Right lobe of liver (tissue), 6 donors: ENCODE results near the gene UNC5C. TPM values are rescaled to one million over a fixed set of nuclear protein-coding genes. Genes with fewer than 3 reads are reported as not detected.

Experiments used
- ATAC-seq, 4 donors: fragments of 200-7000 bp; cut with Tn5 transposase; one replicate each; pipeline ENCODE4 v1.9.1; 2020; ENCODE audit warnings: mild to moderate bottlenecking in 4 of 4, moderate library complexity in 4 of 4
- DNase-seq, 3 donors: peaks; one replicate each; pipeline ENCODE4 v3.0.0-alpha.2; 2020
- H3K27ac ChIP-seq, 3 donors: fragments of 200-600 bp; one replicate each; pipeline ENCODE4 v1.8.0; 2022
- H3K27me3 ChIP-seq, 2 donors: fragments of 200-600 bp; one replicate each; pipeline ENCODE4 v1.8.0; 2022
- H3K36me3 ChIP-seq, 4 donors: fragments of 200-600 bp; sonication (generic) in 1 of 4; one replicate each; pipeline versions ENCODE4 v1.5.1 to v1.8.0; 2017 to 2022; ENCODE audit warnings: control low read depth in 1 of 4
- H3K4me1 ChIP-seq, 4 donors: fragments of 200-600 bp; sonication (generic) in 1 of 4; one replicate each; pipeline versions ENCODE4 v1.5.1 to v1.8.0; 2017 to 2022; ENCODE audit warnings: control low read depth in 1 of 4
- H3K4me3 ChIP-seq, 3 donors: fragments of 200-600 bp; one replicate each; pipeline ENCODE4 v1.8.0; 2022
- H3K9me3 ChIP-seq, 4 donors: fragments of 200-600 bp; sonication (generic) in 1 of 4; one replicate each; pipeline versions ENCODE4 v1.5.1 to v1.8.0; 2017 to 2022; ENCODE audit warnings: control low read depth in 1 of 4
- CTCF ChIP-seq, 4 donors: fragments of 200-600 bp in 3 of 4; fragments of 450-650 bp in 1 of 4; IDR thresholded peaks; one replicate each; pipeline versions ENCODE4 v1.5.1 to v1.8.0; 2016 to 2022; ENCODE audit warnings: antibody characterized with exemption in 4 of 4, mild to moderate bottlenecking in 2 of 4
- POLR2A ChIP-seq: fragments of 450-650 bp; IDR thresholded peaks from one replicate; pipeline ENCODE4 v1.6.1; 2017; ENCODE audit warnings: antibody characterized with exemption, mild to moderate bottlenecking
- WGBS: methylation state at CpG from one replicate; pipeline ENCODE4 v1.1.6; 2018; ENCODE audit warnings: low coverage, low lambda C conversion rate; ENCODE audit not compliant: insufficient coverage; ENCODE audit errors: missing lambda C conversion rate; 5-methylcytosine and 5-hydroxymethylcytosine counted together
- intact Hi-C, 2 donors: fragments of 100-400 bp; cut with DNase I; formaldehyde crosslinking; loops; one replicate each; pipeline versions ENCODE4 v1.11.2 to v1.14.1; 2022
- total RNA-seq, 6 experiments: library from RNA; depleted of rRNA in 2 of 6; stranded (reverse); fragments of >200 nt in 2 of 6; fragmentation: NEBNext Ultra II Directional in 3 of 6; extraction: Animal tissue kit (Norgen Biotek cat#: 25700) in 3 of 6; gene quantifications; one replicate each; pipeline versions ENCODE4 v1.1.0 to v1.2.4, GENCODE V29; 2016 to 2023
- donor health status: DM: no; HTN: yes; CAD: no.
- donor health status: DM: no; HTN: no; CAD: no.
- donor health status: DM: no; HTN: no; CAD: no.
- donor health status: DM: no; HTN: yes; CAD: no.
- donor health status: DM: no; HTN: yes; CAD: no.

UNC5C gene
- total RNA-seq, 6 experiments from 2014 or later = 0.50 to 0.71 (median 0.63) TPM

GRCh38 chr4:95268819-95269565 lies 279.8 kb downstream of the UNC5C start:
- no peaks in the 10 kb centered on the region for H3K27me3 ChIP-seq
- WGBS = 32% methylated on average over 4 of the region's 7 CpGs
- TF ChIP-seq POLR2A (no peak), CTCF (IDR thresholded peaks at IDR 0.05) (no peak)
- H3K9me3 ChIP-seq = no peaks in the 10 kb centered on the region
- H3K36me3 ChIP-seq = no peaks in the 10 kb centered on the region
- H3K4me3 ChIP-seq = no peak overlapping the region
- no peak overlapping the region for H3K27ac ChIP-seq
- no peaks in the 10 kb centered on the region for H3K4me1 ChIP-seq
- intact Hi-C loops = no loop called here
- ATAC-seq (no peak), DNase-seq (no peak)

GRCh38 chr4:95267081-95267480 lies 281.7 kb downstream of the UNC5C start:
- Histone ChIP-seq H3K27me3 (no peaks in the 10 kb centered on the region), H3K36me3 (no peaks in the 10 kb centered on the region), H3K4me3 (no peak overlapping the region), H3K9me3 (no peaks in the 10 kb centered on the region), H3K4me1 (no peaks in the 10 kb centered on the region), H3K27ac (no peak overlapping the region)
- DNase-seq (no peak), ATAC-seq (no peak)
- TF ChIP-seq CTCF (IDR thresholded peaks at IDR 0.05) (no peak), POLR2A (no peak)
- intact Hi-C loops = no loop called here

GRCh38 chr4:95265814-95266740 lies 282.7 kb downstream of the UNC5C start:
- Histone ChIP-seq H3K27me3 (no peaks in the 10 kb centered on the region), H3K4me1 (no peaks in the 10 kb centered on the region), H3K4me3 (no peak overlapping the region), H3K36me3 (no peaks in the 10 kb centered on the region), H3K27ac (no peak overlapping the region), H3K9me3 (no peaks in the 10 kb centered on the region)
- intact Hi-C loops = no loop called here
- TF ChIP-seq CTCF (IDR thresholded peaks at IDR 0.05) (no peak), POLR2A (no peak)
- no peak for DNase-seq
- 57% methylated on average over 5 of the region's 5 CpGs for WGBS
- ATAC-seq = no peak

GRCh38 chr4:95264843-95265242 lies 283.9 kb downstream of the UNC5C start:
- Histone ChIP-seq H3K4me1 (no peaks in the 10 kb centered on the region), H3K27me3 (no peaks in the 10 kb centered on the region), H3K36me3 (no peaks in the 10 kb centered on the region), H3K4me3 (no peak overlapping the region), H3K27ac (no peak overlapping the region), H3K9me3 (no peaks in the 10 kb centered on the region)
- intact Hi-C loops = no loop called here
- ATAC-seq (no peak), DNase-seq (no peak)
- 63% methylated on average over 2 of the region's 2 CpGs for WGBS
- TF ChIP-seq CTCF (IDR thresholded peaks at IDR 0.05) (no peak), POLR2A (no peak)
